SU-DHL-6 (cell line): ENCODE measurements around the gene RAB40C.

Experiments used
- H2AFZ ChIP-seq: fragments of 200-600 bp; sonication (generic); 2 replicates; pipeline ENCODE4 v1.6.1; 2014; ENCODE audit warnings: low read depth, mild to moderate bottlenecking, moderate library complexity, mixed read lengths, antibody characterized with exemption, low read length; ENCODE audit not compliant: severe bottlenecking
- H3F3A ChIP-seq: fragments of 200-600 bp; shearing (Covaris generic); 2 replicates; pipeline ENCODE4 v1.6.0; 2016; ENCODE audit warnings: antibody characterized with exemption, mild to moderate bottlenecking; ENCODE audit not compliant: insufficient read depth
- H3K27ac ChIP-seq: fragments of 200-600 bp; sonication (generic); 2 replicates; pipeline ENCODE4 v1.5.1; 2016; ENCODE audit warnings: low read depth, mild to moderate bottlenecking, low read length, moderate library complexity, mixed read lengths
- H3K27me3 ChIP-seq: fragments of 200-600 bp; sonication (generic), shearing (Covaris generic); 2 replicates; pipeline ENCODE4 v1.6.0; 2014; ENCODE audit warnings: mild to moderate bottlenecking, low read length
- H3K36me3 ChIP-seq: fragments of 200-600 bp; sonication (generic); 2 replicates; pipeline ENCODE4 v1.6.1; 2014; ENCODE audit warnings: mild to moderate bottlenecking, low read length, mixed read lengths
- H3K4me2 ChIP-seq: fragments of 300-600, 200-600 bp; shearing (Covaris generic), sonication (generic); 2 replicates; pipeline ENCODE4 v1.6.0; 2014; ENCODE audit warnings: low read length, low read depth, mild to moderate bottlenecking; ENCODE audit not compliant: poor library complexity, severe bottlenecking
- H3K4me3 ChIP-seq: fragments of 200-600 bp; sonication (generic); 2 replicates; pipeline ENCODE4 v1.5.1; 2014; ENCODE audit warnings: antibody characterized with exemption, low read length, mild to moderate bottlenecking, mixed read lengths; ENCODE audit not compliant: insufficient read depth, poor library complexity, severe bottlenecking
- H3K79me2 ChIP-seq: fragments of 200-600 bp; sonication (generic); 2 replicates; pipeline ENCODE4 v1.6.1; 2014; ENCODE audit warnings: mild to moderate bottlenecking, low read length, moderate library complexity; ENCODE audit not compliant: insufficient read depth
- H3K9ac ChIP-seq: fragments of 200-600 bp; sonication (generic); 2 replicates; pipeline ENCODE4 v1.7.0; 2014; ENCODE audit warnings: mild to moderate bottlenecking, low read length
- H3K9me2 ChIP-seq: fragments of 200-600 bp; sonication (generic); replicated peaks from 2 replicates; pipeline ENCODE4 v1.6.1; 2014; ENCODE audit warnings: low read length; ENCODE audit not compliant: insufficient read depth
- H3K9me3 ChIP-seq: fragments of 200-600 bp; sonication (generic); 2 replicates; pipeline ENCODE4 v1.6.1; 2014; ENCODE audit warnings: low read length, mixed read lengths; ENCODE audit not compliant: insufficient read depth
- H4K20me1 ChIP-seq: fragments of 200-600 bp; sonication (generic); 2 replicates; pipeline ENCODE4 v1.6.1; 2014; ENCODE audit warnings: low read depth, mild to moderate bottlenecking, antibody characterized with exemption, low read length, moderate library complexity, mixed read lengths
- CTCF ChIP-seq: fragments of 200-600 bp; sonication (generic); IDR thresholded peaks from one replicate; pipeline ENCODE4 v1.5.1; 2017; ENCODE audit warnings: antibody characterized with exemption, mild to moderate bottlenecking, low read length, moderate library complexity; ENCODE audit not compliant: insufficient read depth, poor library complexity, severe bottlenecking
- EZH2phosphoT487 ChIP-seq: fragments of 200-600 bp; sonication (generic), shearing (Covaris generic); conservative IDR thresholded peaks from 2 replicates; pipeline ENCODE4 v1.6.1; 2018; ENCODE audit warnings: mild to moderate bottlenecking, antibody characterized with exemption, low read length, moderate library complexity, mixed read lengths

RAB40C gene

GRCh38 chr16:593406-593805 lies 3.5 kb downstream of the RAB40C start:
- Histone ChIP-seq H4K20me1 (no peaks in the 10 kb centered on the region), H3F3A (no peaks in the 10 kb centered on the region), H3K79me2 (peaks cover 13% of the 10 kb centered on the region; the same call in 1 of the 2 replicates), H3K27ac (no peak overlapping the region), H3K27me3 (no peaks in the 10 kb centered on the region), H2AFZ (no peak overlapping the region), H3K36me3 (no peaks in the 10 kb centered on the region), H3K9ac (no peak overlapping the region), H3K9me2 (no peaks in the 10 kb centered on the region), H3K4me3 (no peak overlapping the region), H3K9me3 (no peaks in the 10 kb centered on the region), H3K4me2 (no peak overlapping the region)
- TF ChIP-seq EZH2phosphoT487, result no peak
- TF ChIP-seq CTCF, result no peak

GRCh38 chr16:593807-594206 lies 3.9 kb downstream of the RAB40C start:
- peaks cover 13% of the 10 kb centered on the region; the same call in 1 of the 2 replicates for H3K79me2 ChIP-seq
- no peak overlapping the region for H3K9ac ChIP-seq
- no peak overlapping the region for H3K4me2 ChIP-seq

GRCh38 chr16:595094-595528 lies 5.2 kb downstream of the RAB40C start:
- H3K79me2 ChIP-seq, result peaks cover 13% of the 10 kb centered on the region; the same call in 1 of the 2 replicates
- no peak overlapping the region for H3K4me2 ChIP-seq
- H3K27me3 ChIP-seq, result no peaks in the 10 kb centered on the region
- no peak overlapping the region for H3K27ac ChIP-seq
- no peaks in the 10 kb centered on the region for H3F3A ChIP-seq
- H3K9me3 ChIP-seq, result no peaks in the 10 kb centered on the region
- no peak overlapping the region for H2AFZ ChIP-seq
- H3K9me2 ChIP-seq, result no peaks in the 10 kb centered on the region
- H3K9ac ChIP-seq, result no peak overlapping the region
- H3K4me3 ChIP-seq, result no peak overlapping the region
- no peaks in the 10 kb centered on the region for H4K20me1 ChIP-seq
- no peaks in the 10 kb centered on the region for H3K36me3 ChIP-seq
- TF ChIP-seq EZH2phosphoT487 (no peak), CTCF (no peak)

More at GRCh38 chr16:593807-594206, 3.9 kb downstream of the RAB40C start:
- no peak for TF ChIP-seq CTCF
- no peak for TF ChIP-seq EZH2phosphoT487
- Histone ChIP-seq H3K9me3 (no peaks in the 10 kb centered on the region), H3F3A (no peaks in the 10 kb centered on the region), H3K9me2 (no peaks in the 10 kb centered on the region), H4K20me1 (no peaks in the 10 kb centered on the region), H3K27me3 (no peaks in the 10 kb centered on the region), H2AFZ (no peak overlapping the region), H3K36me3 (no peaks in the 10 kb centered on the region), H3K27ac (no peak overlapping the region), H3K4me3 (no peak overlapping the region)
